GM21381 (cell line): ENCODE measurements around the gene ARHGEF7.

Experiments used
- ATAC-seq: cut with Tn5 transposase; IDR thresholded peaks from one replicate; pipeline ENCODE4 v1.9.1; 2021; ENCODE audit warnings: mild to moderate bottlenecking, moderate library complexity; ENCODE audit not compliant: unreplicated experiment

Gene ARHGEF7

GRCh38 chr13:111270765-111271698 lies 155.9 kb downstream of the ARHGEF7 start:
- ATAC-seq: no peak

GRCh38 chr13:111272117-111272516 lies 157.0 kb downstream of the ARHGEF7 start:
- no peak for ATAC-seq

GRCh38 chr13:111275382-111275781 lies 160.3 kb downstream of the ARHGEF7 start:
- ATAC-seq: no peak

DNA sequence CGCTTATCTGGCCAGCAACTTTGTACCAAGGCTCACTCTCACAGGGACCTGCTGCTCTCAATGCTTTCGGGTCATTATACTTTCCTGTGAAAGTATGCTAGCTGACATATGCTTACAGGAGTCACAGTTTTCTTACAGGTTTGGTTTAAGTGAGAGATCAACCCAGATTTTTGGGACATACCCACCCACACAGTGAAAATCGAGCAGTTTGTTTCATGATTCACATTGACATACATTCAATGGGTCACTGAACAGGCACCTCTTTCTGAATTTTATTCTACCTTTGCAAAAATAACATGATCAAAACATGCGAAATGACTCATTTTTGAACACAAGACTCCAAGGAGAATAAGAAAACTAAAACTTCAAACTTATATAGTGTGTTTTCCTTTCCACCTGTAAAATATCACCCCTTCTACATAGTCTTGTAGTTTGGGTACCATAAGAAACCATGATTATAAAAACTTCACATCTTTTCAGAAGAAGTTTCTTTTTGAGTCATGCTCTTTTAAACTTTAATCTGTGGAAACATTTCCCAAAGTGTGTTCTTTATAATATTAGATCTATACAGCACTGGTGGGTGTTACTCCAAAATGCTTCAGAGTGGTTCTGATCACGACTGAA lies 161.0 kb downstream of the ARHGEF7 start:
- no peak for ATAC-seq

- no peak for ATAC-seq
Measured at GRCh38 chr13:111278258-111278657, 163.1 kb downstream of the ARHGEF7 start.

DNA sequence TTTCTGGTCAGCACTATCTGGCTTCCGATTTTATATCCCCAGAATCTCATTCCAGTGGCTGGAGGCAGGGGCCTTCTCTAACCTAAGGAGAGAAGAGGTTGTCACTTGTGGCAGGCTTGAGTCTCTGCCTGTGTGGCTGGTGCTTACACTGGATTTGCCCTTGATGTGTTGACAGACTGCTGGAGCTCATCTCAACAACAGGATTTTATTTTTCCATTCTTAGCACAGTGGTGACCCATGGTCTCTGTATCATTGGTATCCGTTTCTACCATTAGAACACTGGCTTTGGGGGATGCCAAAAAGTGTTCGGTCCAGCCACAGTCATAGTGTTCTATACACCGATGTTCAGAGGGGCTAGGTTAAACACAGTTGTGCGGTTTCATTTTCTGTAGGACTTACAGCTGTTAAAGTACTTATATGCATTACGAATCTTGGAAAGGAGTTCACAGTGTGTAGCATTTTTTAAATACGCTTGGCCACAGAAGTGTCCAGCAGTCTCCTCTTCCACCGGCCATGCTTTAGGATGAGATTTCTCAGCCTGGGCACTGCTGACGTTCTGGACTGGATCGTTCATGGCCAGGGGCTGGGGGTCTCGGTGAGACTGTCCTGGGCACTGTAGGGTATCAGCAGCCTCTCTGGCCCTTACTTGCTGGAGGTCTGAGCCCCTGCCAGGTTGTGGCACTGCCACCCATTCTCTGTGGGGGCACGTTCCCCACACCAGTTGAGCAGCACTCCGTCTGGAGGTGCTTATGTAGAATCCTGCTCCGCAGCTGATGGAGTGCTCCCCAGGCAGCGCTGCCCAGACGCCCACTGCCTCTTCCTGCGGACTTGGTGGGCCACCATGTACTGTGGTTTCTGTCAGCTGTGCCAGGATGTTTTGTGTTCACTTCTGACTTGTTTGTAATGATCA lies 163.9 kb downstream of the ARHGEF7 start:
- ATAC-seq: no peak

DNA sequence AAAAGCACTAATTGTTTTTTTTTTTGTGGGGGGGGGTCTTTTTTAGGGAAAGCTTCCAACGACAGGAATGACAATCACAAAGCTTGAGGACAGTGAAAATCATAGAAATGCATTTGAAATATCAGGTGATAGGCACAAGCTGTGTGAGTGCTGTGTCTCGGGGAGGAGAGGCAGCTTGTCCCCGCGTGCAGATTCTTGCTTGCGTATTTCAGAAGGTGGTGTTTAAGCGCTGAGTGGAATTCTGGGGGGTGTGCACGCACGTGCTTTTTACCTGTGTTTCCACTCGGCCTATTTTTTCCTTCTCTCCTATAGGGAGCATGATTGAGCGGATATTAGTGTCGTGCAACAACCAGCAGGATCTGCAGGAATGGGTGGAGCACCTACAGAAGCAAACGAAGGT lies 165.1 kb downstream of the ARHGEF7 start:
- ATAC-seq: no peak

GRCh38 chr13:111280681-111281585 lies 165.8 kb downstream of the ARHGEF7 start:
- no peak for ATAC-seq

DNA sequence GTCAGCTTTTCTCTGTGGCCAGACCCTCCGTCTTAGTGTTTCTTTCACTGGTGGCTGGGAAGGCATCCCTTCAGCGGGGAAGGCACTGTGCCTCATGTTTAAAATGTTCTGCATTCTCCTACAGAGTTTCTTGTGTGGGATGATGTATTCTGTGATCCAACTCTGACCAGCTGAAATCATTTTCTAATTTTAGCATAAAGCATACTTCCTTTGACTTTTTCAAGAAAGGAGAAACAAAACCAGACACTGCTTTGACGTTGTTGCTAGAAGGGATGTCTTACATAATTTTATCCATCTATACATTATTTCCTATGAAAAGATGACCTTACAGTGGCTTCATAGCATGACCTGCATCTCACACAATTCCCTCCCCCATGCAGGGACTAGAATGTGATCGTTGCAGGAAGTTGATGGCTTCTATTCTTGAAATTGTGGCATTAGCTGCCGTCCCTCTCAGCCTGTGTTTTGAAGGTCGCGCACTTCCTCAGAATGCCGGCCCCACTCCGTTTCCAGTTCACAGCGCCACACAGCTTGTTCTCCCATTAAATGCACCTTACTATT lies 166.7 kb downstream of the ARHGEF7 start:
- ATAC-seq: no peak

DNA sequence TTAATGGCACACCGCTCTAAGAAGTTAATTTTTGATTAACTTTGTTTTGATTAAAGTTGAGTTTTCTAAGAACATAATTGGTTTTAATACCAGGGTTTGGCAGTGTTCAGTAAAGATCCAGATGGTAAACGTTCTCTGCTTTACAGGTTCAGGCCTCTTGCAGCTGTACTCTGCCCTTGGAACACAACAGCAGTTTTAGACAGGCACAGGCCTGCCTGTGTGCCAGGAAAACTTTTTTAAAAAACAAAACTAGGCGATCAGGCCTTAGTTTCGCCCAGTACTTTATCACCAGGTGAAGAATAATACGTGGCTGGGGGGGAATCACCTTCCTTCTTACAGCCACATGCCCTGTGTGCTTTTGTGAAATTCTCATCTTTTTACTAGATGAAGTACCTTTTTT lies 167.3 kb downstream of the ARHGEF7 start:
- ATAC-seq: no peak

DNA sequence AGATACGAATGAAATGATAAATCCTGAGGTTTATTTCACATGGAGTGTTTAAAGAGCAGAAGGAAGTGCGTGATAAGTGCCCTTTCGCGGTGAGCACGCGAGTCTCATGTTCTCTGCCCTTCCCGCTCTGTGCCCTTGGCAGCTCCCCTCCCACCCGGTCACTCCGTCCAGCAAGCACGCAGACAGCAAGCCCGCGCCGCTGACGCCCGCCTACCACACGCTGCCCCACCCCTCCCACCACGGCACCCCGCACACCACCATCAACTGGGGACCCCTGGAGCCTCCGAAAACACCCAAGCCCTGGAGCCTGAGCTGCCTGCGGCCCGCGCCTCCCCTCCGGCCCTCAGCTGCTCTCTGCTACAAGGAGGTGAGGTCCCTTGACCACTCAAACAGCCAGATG lies 167.9 kb downstream of the ARHGEF7 start:
- ATAC-seq: no peak

DNA sequence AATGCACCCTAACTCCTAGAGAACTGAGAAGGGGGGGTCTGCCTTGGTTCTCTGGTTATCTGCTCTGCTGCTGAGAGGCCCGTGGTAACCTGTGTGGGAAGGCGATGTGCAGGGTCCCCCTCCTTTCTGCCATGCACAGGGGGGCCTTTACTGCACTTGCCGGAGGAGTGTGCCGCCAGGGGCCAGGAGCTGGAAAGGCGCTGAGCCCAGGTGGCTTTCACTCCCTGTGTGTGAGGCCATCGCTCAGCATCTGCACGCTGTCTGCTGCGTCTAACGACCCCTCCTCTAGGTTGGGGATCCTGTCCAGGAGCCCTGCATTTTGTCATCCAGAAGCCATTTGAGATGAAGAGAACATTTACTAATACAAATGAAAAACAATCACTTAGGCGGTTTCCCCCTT lies 168.3 kb downstream of the ARHGEF7 start:
- ATAC-seq: no peak

DNA sequence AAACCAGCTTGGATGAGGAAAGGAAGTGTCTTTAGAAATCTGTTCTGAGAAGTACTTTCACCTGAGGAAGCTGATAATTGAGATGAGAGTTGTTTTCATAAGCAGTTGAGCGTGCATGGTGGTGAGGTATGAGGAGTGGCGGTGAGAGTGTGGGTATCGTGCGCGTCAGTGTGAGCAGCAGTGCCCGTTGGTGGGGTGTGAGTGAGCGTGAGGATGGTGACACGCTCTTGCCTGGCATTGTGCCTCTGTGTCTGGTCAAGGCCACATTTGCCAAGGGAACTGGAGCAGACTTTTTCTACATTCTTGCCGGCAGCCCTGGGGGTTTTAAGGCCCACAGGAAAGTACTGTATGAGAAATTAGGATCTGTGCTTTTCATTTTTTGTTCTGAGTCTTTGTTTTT lies 168.9 kb downstream of the ARHGEF7 start:
- ATAC-seq: no peak

- ATAC-seq: no peak
Measured at GRCh38 chr13:111284565-111284964, 169.5 kb downstream of the ARHGEF7 start.

- ATAC-seq: no peak
Measured at GRCh38 chr13:111286162-111286561, 171.1 kb downstream of the ARHGEF7 start.

DNA sequence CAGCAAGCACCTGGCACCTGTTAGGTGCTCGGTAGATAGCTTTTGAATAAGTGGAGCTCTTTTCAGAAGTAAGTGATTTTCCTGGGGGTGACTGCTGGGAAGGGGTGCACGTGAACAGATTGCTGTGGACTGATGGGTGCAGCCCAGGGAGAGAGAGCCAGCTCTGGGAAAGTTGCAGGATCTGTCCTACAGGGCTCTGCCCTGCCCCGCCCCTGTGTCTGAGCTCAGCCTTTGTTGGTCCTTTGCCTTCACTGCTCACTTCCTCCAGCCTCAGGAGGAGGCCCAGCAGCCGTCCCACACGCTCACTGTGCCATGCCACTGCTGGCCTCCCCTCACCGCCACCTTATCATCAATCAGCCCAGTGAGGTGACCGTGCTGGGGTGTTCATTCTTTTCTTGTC lies 171.6 kb downstream of the ARHGEF7 start:
- ATAC-seq: no peak

GRCh38 chr13:111287201-111287600 lies 172.1 kb downstream of the ARHGEF7 start:
- ATAC-seq: no peak

DNA sequence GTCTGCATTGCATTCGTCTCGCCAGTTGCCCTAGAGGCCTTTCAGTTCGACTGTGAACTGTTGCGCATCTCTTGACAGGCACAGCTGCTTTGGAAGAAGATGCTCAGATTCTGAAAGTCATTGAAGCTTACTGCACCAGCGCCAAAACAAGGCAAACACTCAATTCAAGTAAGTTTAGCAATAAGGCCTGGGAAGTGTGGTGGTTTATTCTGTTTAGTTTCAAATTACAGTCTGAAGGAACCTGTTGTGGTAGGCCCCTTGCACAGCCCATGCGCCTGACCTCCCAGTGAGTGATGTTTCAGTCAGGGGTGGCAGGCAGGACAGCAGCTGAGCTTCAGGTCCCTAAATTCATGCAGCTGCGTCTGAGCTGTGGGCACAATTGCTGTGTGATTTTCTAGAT lies 173.2 kb downstream of the ARHGEF7 start:
- no peak for ATAC-seq

GRCh38 chr13:111289251-111289650 lies 174.1 kb downstream of the ARHGEF7 start:
- no peak for ATAC-seq

DNA sequence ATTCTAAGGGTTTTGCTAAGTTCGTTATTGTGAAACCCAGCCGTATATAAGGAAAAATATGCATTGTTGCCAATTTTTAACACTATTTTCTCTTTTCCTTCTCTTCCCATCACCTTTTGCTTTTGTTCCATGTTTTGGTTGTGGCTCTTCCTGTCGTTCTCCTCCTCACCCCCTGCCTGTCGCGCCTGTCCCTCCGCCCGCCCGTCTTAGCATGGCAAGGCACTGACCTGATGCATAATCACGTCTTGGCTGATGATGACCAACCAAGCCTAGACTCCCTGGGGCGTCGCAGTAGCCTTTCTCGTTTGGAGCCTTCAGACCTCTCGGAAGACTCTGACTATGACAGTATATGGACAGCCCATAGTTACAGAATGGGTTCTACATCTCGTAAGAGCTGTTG lies 176.8 kb downstream of the ARHGEF7 start:
- no peak for ATAC-seq
